Gastroesophageal sphincter (tissue), 4 donors: ENCODE data around the gene CNTNAP2. TPM values are rescaled to one million over a fixed set of nuclear protein-coding genes. Genes with fewer than 3 reads are reported as not detected.

Experiments
- ATAC-seq: fragments of 150-250 bp; one replicate; pipeline ENCODE4 v1.9.1; 2016; ENCODE audit warnings: mild to moderate bottlenecking, moderate library complexity
- H3K27ac ChIP-seq, 4 donors: fragments of 200-600 bp; sonication (generic) in 3 of 4; 1 replicate in 3 of 4; 2 replicates in 1 of 4; pipeline ENCODE4 v1.5.1; 2016 to 2019
- H3K27me3 ChIP-seq: fragments of 200-600 bp; sonication (generic); one replicate; pipeline ENCODE4 v1.5.1; 2019
- H3K36me3 ChIP-seq, 2 donors: fragments of 200-600 bp; sonication (generic); one replicate each; pipeline ENCODE4 v1.5.1; 2019; ENCODE audit warnings: control low read depth in 1 of 2
- H3K4me1 ChIP-seq, 3 donors: fragments of 200-600 bp; sonication (generic); 1 replicate in 2 of 3; 2 replicates in 1 of 3; pipeline ENCODE4 v1.5.1; 2016 to 2019; ENCODE audit warnings: control low read depth in 2 of 3
- H3K4me3 ChIP-seq, 2 donors: fragments of 200-600 bp; sonication (generic); one replicate each; pipeline ENCODE4 v1.5.1; 2019; ENCODE audit warnings: mild to moderate bottlenecking in 1 of 2, moderate library complexity in 1 of 2
- H3K9me3 ChIP-seq, 3 donors: fragments of 200-600 bp; sonication (generic); one replicate each; pipeline ENCODE4 v1.5.1; 2017 to 2019; ENCODE audit warnings: control low read depth in 2 of 3
- EP300 ChIP-seq: sonication (generic); formaldehyde crosslinking; IDR thresholded peaks from one replicate; pipeline ENCODE4 v1.6.1; 2017; ENCODE audit warnings: antibody characterized with exemption, mild to moderate bottlenecking
- POLR2A ChIP-seq, 2 donors: fragments of 450-650 bp; IDR thresholded peaks; one replicate each; pipeline ENCODE4 v1.6.1; 2017; ENCODE audit warnings: antibody characterized with exemption in 2 of 2, mild to moderate bottlenecking in 2 of 2, moderate library complexity in 1 of 2
- POLR2AphosphoS5 ChIP-seq: sonication (generic); formaldehyde crosslinking; IDR thresholded peaks from one replicate; pipeline ENCODE4 v1.6.1; 2017; ENCODE audit warnings: antibody characterized with exemption
- WGBS, 2 donors: methylation state at CpG; one replicate each; pipeline ENCODE4 v1.1.5; 2018; ENCODE audit warnings: low coverage in 1 of 2; 5-methylcytosine and 5-hydroxymethylcytosine counted together
- total RNA-seq, 4 donors: library from RNA; depleted of rRNA; stranded (reverse); fragments of >200 nt; gene quantifications; one replicate each; pipeline ENCODE4 v1.1.0, GENCODE V29; 2016
- TF ChIP-seq, protein P1 (sequence below), 4 experiments: fragments of 200-600 bp in 2 of 4; fragments of 450-650 bp in 2 of 4; sonication (generic) in 1 of 4; IDR thresholded peaks; one replicate each; pipeline ENCODE4 v1.5.1; 2017 to 2019; ENCODE audit warnings: antibody characterized with exemption in 4 of 4, mild to moderate bottlenecking in 2 of 4, moderate library complexity in 2 of 4

Gene CNTNAP2
- total RNA-seq, 4 donors from 2014 or later = 1.5 to 8.9 (median 3.2) TPM

GRCh38 chr7:147742301-147742700 lies 1625.7 kb downstream of the CNTNAP2 start:
- Histone ChIP-seq H3K9me3 (no peaks in the 10 kb centered on the region), H3K36me3 (no peaks in the 10 kb centered on the region), H3K27me3 (no peaks in the 10 kb centered on the region), H3K27ac (no peak overlapping the region), H3K4me3 (no peak overlapping the region), H3K4me1 (no peaks in the 10 kb centered on the region)
- WGBS, 2 donors = 79 to 88% methylated on average over 3 of the region's 3 CpGs
- TF ChIP-seq POLR2A (IDR thresholded peaks at IDR 0.05) (no peak), EP300 (no peak), POLR2AphosphoS5 (no peak)
- TF ChIP-seq, protein P1, sequence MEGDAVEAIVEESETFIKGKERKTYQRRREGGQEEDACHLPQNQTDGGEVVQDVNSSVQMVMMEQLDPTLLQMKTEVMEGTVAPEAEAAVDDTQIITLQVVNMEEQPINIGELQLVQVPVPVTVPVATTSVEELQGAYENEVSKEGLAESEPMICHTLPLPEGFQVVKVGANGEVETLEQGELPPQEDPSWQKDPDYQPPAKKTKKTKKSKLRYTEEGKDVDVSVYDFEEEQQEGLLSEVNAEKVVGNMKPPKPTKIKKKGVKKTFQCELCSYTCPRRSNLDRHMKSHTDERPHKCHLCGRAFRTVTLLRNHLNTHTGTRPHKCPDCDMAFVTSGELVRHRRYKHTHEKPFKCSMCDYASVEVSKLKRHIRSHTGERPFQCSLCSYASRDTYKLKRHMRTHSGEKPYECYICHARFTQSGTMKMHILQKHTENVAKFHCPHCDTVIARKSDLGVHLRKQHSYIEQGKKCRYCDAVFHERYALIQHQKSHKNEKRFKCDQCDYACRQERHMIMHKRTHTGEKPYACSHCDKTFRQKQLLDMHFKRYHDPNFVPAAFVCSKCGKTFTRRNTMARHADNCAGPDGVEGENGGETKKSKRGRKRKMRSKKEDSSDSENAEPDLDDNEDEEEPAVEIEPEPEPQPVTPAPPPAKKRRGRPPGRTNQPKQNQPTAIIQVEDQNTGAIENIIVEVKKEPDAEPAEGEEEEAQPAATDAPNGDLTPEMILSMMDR (IDR thresholded peaks at IDR 0.05) = no peak
- ATAC-seq = no peak

- H3K9me3 ChIP-seq = no peaks in the 10 kb centered on the region
- TF ChIP-seq EP300 = no peak
- TF ChIP-seq POLR2A (IDR thresholded peaks at IDR 0.05) = no peak
- TF ChIP-seq, protein P1 (IDR thresholded peaks at IDR 0.05) = no peak
- no peak for TF ChIP-seq POLR2AphosphoS5
- no peak overlapping the region for H3K27ac ChIP-seq
- H3K36me3 ChIP-seq = no peaks in the 10 kb centered on the region
- no peak overlapping the region for H3K4me3 ChIP-seq
- no peaks in the 10 kb centered on the region for H3K27me3 ChIP-seq
- no peaks in the 10 kb centered on the region for H3K4me1 ChIP-seq
- 7 to 14% methylated on average over 1 of the region's 1 CpG for WGBS, 2 donors
- ATAC-seq = no peak
These were observed 1639.7 kb downstream of the CNTNAP2 start for GRCh38 chr7:147756300-147756699.

GRCh38 chr7:147759327-147759943 lies 1642.8 kb downstream of the CNTNAP2 start:
- no peak overlapping the region for H3K4me3 ChIP-seq
- no peaks in the 10 kb centered on the region for H3K4me1 ChIP-seq
- H3K27ac ChIP-seq = no peak overlapping the region
- no peaks in the 10 kb centered on the region for H3K27me3 ChIP-seq
- no peaks in the 10 kb centered on the region for H3K9me3 ChIP-seq
- no peaks in the 10 kb centered on the region for H3K36me3 ChIP-seq
- no peak for ATAC-seq
- TF ChIP-seq EP300 = no peak
- no peak for TF ChIP-seq POLR2A (IDR thresholded peaks at IDR 0.05)
- TF ChIP-seq, protein P1 (IDR thresholded peaks at IDR 0.05) = no peak
- TF ChIP-seq POLR2AphosphoS5 = no peak
- WGBS, 2 donors = 78 to 84% methylated on average over 5 to 6 of the region's 6 CpGs

- WGBS, 2 donors = 93 to 94% methylated on average over 4 of the region's 4 CpGs
These were observed 1648.7 kb downstream of the CNTNAP2 start for GRCh38 chr7:147765301-147765700.

DNA sequence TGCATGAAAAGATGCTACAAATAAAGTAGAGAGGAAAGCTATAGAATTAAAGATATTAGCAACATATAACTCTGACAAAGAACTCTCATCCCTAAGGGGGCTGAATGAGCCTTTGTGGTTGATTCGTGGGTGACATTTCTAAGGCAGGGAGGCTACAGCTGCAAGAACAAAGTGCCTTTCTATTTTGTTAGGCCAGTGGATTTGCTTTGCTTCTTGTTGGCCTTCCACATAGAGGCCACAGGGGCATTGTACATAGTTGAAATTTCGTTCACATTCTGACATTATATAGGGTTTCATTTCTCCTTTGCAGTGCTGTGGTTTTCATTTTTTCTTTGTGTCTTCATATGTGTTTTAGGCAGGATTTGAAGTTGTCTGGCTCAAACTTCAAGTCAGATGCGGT lies 1654.7 kb downstream of the CNTNAP2 start:
- Histone ChIP-seq H3K27me3 (no peaks in the 10 kb centered on the region), H3K4me1 (no peaks in the 10 kb centered on the region), H3K4me3 (no peak overlapping the region), H3K9me3 (no peaks in the 10 kb centered on the region), H3K36me3 (no peaks in the 10 kb centered on the region), H3K27ac (no peak overlapping the region)
- WGBS, 2 donors = 47 to 65% methylated on average over 3 of the region's 3 CpGs
- TF ChIP-seq, protein P1 (IDR thresholded peaks at IDR 0.05) = no peak
- ATAC-seq = no peak

More at GRCh38 chr7:147765301-147765700, 1648.7 kb downstream of the CNTNAP2 start:
- no peaks in the 10 kb centered on the region for H3K27me3 ChIP-seq
- H3K9me3 ChIP-seq = no peaks in the 10 kb centered on the region
- no peaks in the 10 kb centered on the region for H3K4me1 ChIP-seq
- no peak for ATAC-seq
- no peak overlapping the region for H3K4me3 ChIP-seq
- no peak overlapping the region for H3K27ac ChIP-seq
- H3K36me3 ChIP-seq = no peaks in the 10 kb centered on the region
- no peak for TF ChIP-seq POLR2AphosphoS5
- TF ChIP-seq POLR2A (IDR thresholded peaks at IDR 0.05) = no peak
- no peak for TF ChIP-seq EP300
- TF ChIP-seq, protein P1 (IDR thresholded peaks at IDR 0.05) = no peak
